SHP77 treated with DMSO at 0.1 percent for 48 hours (cell line): ENCODE results near the gene ANO1.
"Not testable (repeated sequence)": the region's sequence is repeated elsewhere in the genome, so short reads cannot be mapped to it uniquely, and the experiment has no call there.

Experiments
- DNase-seq: peaks from one replicate; lab custom pipeline; 2025; lab: John Stamatoyannopoulos, UW

Gene ANO1

GRCh38 chr11:70191495-70192140, 113.5 kb downstream of the ANO1 start:
- DNase-seq, result peak; percentile 47

GRCh38 chr11:70192666-70193410, 114.7 kb downstream of the ANO1 start:
- no peak for DNase-seq

- DNase-seq, result no peak
Observed at GRCh38 chr11:70193411-70194292, 115.5 kb downstream of the ANO1 start.

GRCh38 chr11:70194792-70195791, 117.0 kb downstream of the ANO1 start:
- DNase-seq, result no peak

- DNase-seq, result no peak
Observed at GRCh38 chr11:70200212-70200844, 122.2 kb downstream of the ANO1 start.

GRCh38 chr11:70201047-70201446, 122.9 kb downstream of the ANO1 start:
- not testable (repeated sequence) for DNase-seq

- no peak for DNase-seq
Observed at GRCh38 chr11:70201882-70202861, 124.1 kb downstream of the ANO1 start.

- DNase-seq, result peak; percentile 92
Observed at GRCh38 chr11:70202920-70203750, 125.0 kb downstream of the ANO1 start, which contains the start of gene FADD. FADD (plus strand) TSS chr11:70203296; CDS start chr11:70203460, 164 bp downstream.

- DNase-seq, result no peak
Observed at GRCh38 chr11:70203751-70204465, 125.8 kb downstream of the ANO1 start.

GRCh38 chr11:70204466-70204799, 126.3 kb downstream of the ANO1 start:
- no peak for DNase-seq

- DNase-seq, result no peak
Observed at GRCh38 chr11:70205049-70205725, 127.1 kb downstream of the ANO1 start.

- no peak for DNase-seq
Observed at GRCh38 chr11:70205766-70206165, 127.6 kb downstream of the ANO1 start.

- DNase-seq, result no peak
Observed at GRCh38 chr11:70206226-70206981, 128.3 kb downstream of the ANO1 start.

GRCh38 chr11:70206982-70207376, 128.9 kb downstream of the ANO1 start:
- DNase-seq, result no peak

GRCh38 chr11:70207531-70208131, 129.5 kb downstream of the ANO1 start:
- no peak for DNase-seq

GRCh38 chr11:70209391-70209912, 131.3 kb downstream of the ANO1 start:
- no peak for DNase-seq
